GM18499 (cell line): Measurements from ENCODE around the gene FNDC3A.
"Not testable (repeated sequence)": the region's sequence is repeated elsewhere in the genome, so short reads cannot be mapped to it uniquely, and the experiment has no call there.

ENCODE experiments used
- ATAC-seq: cut with Tn5 transposase; IDR thresholded peaks from one replicate; pipeline ENCODE4 v1.9.1; 2021; ENCODE audit warnings: moderate number of reproducible peaks; ENCODE audit not compliant: insufficient read depth, unreplicated experiment

The FNDC3A gene

DNA sequence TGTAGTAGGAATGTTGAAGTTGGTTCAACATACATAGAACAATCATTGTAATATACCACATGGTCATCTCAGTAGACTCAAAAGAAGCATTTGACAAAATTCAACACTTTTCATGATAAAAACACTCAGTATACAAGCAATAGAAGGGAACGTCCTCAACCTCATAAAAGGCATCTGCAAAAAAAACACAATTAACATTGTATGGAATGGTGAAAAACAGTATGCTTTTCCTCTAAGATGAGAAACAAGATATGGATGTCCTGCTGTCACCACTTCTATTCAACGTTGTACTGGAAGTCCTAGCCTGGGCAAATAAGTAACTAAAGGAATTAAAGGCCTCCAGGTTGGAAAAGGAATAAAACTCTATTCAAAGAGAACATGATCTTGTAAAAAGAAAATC lies 54.5 kb downstream of the FNDC3A start:
- ATAC-seq: no peak

- ATAC-seq: no peak
Measured at GRCh38 chr13:49040872-49041271, 65.2 kb downstream of the FNDC3A start.

- no peak for ATAC-seq
Measured at GRCh38 chr13:49042476-49042875, 66.8 kb downstream of the FNDC3A start.

GRCh38 chr13:49044008-49044407 lies 68.3 kb downstream of the FNDC3A start:
- no peak for ATAC-seq

DNA sequence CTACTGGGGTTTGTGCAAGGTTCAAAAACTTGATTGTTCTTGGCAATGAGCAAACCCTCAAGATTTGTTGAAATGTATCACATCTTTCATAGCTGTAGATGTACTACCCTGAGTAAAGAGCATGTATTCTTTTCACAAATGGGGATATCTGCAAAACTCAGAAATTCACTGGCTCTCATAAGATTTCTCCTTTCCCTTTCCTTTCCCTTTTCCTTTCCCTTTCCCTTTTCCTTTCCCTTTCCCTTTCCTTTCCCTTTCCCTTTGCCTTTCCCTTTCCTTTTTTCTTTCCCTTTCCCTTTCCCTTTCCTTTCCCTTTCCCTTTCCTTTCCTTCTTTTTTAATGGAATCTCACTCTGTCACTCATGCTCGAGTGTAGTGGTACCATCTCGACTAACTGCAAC lies 69.1 kb downstream of the FNDC3A start:
- ATAC-seq: no peak

DNA sequence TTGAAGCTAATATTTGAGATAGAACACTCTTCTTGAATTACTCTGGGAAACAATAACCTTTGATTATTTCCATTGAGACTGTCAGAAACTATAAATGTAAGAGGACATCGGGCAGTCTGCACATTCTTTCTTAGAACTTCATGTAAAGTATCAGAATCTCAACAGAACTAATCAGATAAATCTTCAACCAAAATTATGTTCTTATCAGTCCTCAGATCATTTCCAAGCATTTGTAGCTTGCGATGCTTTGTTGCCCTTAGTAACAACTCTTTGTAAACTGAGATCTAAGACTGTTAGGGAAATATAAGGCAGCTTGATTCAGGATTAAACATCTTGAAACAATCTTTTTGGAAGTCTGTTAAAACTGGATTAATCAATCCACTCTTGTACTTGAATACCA lies 70.3 kb downstream of the FNDC3A start:
- ATAC-seq: no peak

GRCh38 chr13:49046519-49046918 lies 70.8 kb downstream of the FNDC3A start:
- no peak for ATAC-seq

- ATAC-seq: no peak
Measured at GRCh38 chr13:49052813-49053212, 77.1 kb downstream of the FNDC3A start.

GRCh38 chr13:49053215-49053614 lies 77.5 kb downstream of the FNDC3A start:
- ATAC-seq: no peak

GRCh38 chr13:49053906-49054305 lies 78.2 kb downstream of the FNDC3A start:
- ATAC-seq: no peak

DNA sequence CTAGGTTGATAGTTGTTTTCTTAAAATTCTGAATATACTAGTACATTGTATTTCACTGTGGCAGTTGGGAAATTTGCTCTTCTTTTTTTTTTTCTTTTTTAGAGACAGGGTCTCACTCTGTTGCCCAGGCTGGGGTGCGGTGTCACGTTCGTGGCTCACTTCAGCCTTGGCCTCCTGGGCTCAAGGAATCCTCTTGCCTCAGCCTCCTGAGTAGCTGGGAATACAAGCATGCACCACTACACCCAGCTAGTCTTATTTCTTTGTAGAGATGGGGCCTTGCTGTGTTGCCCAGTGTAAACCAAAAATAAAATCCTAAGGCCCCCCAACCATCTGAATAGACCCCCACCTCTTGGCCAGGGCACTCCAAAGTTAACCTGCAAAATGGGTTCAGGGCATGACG lies 79.3 kb downstream of the FNDC3A start:
- no peak for ATAC-seq

GRCh38 chr13:49057176-49057575 lies 81.5 kb downstream of the FNDC3A start:
- no peak for ATAC-seq

GRCh38 chr13:49058761-49059160 lies 83.0 kb downstream of the FNDC3A start:
- ATAC-seq: no peak

GRCh38 chr13:49060678-49061387 lies 85.1 kb downstream of the FNDC3A start:
- no peak for ATAC-seq

DNA sequence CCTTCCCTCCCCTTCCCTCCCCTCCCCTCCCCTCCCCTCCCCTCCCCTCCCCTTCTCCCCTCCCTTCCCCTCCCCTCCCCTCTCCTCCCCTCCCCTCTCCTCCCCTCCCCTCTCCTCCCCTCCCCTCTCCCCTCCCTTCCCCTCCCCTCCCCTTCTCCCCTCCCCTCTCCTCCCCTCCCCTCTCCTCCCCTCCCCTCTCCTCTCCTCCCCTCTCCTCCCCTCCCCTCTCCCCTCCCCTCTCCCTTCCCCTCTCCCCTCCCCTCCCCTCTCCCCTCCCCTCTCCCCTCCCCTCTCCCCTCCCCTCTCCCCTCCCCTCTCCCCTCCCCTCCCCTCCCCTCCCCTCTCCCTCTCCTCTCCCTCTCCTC lies 85.7 kb downstream of the FNDC3A start:
- not testable (repeated sequence) for ATAC-seq

DNA sequence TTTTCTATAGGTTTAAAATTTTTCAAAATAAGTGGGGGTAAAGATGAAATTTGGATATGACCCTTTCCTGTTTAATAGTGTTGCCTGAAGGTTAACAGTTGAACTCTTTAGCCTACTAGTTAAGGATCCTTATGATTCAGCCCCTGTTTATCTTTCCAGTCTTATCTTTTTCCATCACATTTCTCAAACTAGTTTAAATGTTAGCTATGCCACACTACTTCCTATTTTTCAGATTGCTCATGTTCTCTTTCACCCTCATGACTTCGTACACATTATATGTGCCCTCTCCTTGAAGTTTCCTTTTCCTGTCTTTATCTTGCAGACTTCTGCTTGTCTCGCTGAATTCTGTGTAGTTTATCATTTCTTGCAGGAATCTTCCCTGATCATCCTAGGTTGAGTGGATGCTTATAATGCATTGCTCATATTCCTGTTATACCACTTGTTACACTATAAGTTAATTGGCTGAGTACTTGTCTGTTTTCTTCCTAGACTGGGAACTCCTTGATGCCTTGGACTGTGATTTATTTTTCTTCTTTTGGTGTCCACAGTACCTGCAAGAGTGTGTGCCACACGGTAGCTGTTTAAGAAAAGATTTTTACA lies 86.7 kb downstream of the FNDC3A start:
- no peak for ATAC-seq

DNA sequence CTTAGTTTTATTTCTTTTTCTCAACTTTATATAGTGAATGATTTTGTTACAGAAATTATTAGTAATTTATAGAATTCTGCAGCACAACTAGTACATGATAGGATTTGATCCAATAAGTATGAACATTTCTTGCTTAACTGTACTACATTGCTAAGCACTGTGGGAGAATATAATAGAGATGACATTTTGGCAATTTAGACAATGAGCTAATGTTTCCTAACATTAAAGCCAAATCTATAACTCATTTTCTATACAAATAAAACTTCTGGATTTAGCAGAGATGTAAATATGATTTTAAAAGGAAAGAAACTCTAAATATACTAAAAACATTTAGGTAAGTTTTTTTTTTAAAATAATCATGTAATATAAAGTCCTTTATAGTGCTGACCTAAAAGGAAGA lies 87.3 kb downstream of the FNDC3A start:
- no peak for ATAC-seq

GRCh38 chr13:49063497-49063896 lies 87.8 kb downstream of the FNDC3A start:
- ATAC-seq: no peak

DNA sequence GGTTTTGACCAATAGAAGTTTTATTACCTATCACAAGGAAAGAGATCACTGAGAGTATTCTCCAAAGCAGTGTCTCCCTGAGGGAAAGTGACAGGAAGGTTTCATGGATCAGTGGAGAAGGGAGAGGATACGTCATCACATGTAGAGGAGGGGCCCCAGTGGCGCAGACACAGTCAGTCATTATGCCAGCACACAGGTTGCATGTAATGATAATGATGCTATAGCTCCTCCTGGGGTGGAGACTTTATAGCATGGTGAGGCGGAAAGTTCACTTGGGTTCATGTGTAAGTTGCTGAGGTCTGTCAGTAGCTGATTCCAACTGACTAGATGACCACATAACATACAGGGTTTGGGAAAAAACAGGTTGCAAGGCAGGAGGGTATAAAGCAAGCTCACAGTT lies 88.8 kb downstream of the FNDC3A start:
- no peak for ATAC-seq

DNA sequence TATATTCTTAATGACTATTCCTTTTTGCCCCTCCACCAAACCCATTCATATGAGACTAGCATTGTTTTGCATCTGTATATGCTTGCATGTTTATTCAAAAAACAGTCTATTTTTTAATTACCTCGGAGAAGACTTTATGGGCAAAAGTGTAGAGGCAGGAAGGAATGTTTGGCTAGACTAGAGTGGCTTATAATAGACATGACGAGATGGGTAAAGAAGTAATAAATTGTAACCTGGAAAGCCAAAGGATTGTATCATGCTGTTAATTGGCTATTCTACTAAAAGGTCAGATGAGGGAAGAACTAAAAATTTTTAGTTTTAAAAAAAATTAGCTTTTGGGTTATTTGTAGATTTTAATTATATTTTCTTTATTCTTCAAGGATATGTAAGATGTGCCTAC lies 91.1 kb downstream of the FNDC3A start:
- ATAC-seq: no peak

GRCh38 chr13:49068498-49068897 lies 92.8 kb downstream of the FNDC3A start:
- ATAC-seq: not testable (repeated sequence)

DNA sequence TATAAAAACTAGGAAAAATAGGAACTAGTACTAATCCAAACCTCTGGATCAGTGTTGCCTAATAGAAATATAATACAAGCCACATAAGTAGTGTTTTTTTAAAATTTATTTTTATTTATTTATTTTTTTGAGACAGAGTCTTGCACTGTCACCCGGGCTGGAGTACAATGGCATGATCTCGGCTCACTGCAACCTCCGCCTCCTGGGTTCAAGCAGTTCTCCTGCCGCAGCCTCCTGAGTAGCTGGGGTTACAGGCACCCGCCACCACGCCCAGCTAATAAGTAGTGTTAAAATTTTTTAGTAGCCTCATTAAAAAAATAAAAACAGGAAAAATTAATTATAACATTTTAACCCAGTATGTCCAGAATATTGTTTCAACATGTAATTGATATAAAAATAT lies 94.3 kb downstream of the FNDC3A start:
- not testable (repeated sequence) for ATAC-seq
